ENCODE measurements around the gene PITPNM3. TPM values are rescaled to one million over a fixed set of nuclear protein-coding genes. Genes with fewer than 3 reads are reported as not detected.
"Not testable (repeated sequence)": the region's sequence is repeated elsewhere in the genome, so short reads cannot be mapped to it uniquely, and the experiment has no call there.

Gene PITPNM3
- total and polyA plus RNA-seq, 2 experiments from 2014 or later, result 1.5 to 2.0 TPM

DNA sequence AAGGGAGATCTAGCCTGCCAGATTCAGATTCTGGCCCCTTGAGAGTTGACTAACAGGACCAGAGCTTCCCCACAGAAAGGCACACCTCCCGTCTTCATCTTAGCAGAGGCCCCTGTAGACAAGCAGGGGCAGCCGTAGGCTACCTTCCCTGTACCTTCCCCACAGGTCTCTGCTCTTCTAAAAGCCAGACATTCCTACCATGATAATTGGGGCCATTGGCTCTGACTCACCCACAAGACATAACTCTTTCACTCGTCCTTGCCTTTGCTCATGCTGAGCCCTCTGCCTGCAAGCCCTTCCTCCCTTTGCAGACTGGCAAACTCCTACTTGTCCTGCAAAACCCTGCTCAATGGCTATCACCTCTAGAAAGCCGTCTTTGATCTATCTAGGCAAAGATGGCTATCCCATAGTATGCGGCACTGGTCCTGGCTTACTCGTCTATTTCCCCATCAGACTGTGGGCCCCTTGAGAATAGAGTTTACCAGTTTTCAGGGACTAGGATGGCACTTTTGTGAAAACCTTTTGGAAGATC, 68.3 kb downstream of the PITPNM3 start:
- no peaks in the 10 kb centered on the region for H3K9me2 ChIP-seq (replicated peaks; ENCODE audit: insufficient read depth)
- H3K9me3 ChIP-seq (ENCODE audit: low read depth), result no peaks in the 10 kb centered on the region
- TF ChIP-seq EZH2 (IDR thresholded peaks at IDR 0.05; ENCODE audit: borderline replicate concordance), result no peak
- no peak for TF ChIP-seq EZH2phosphoT487 (IDR thresholded peaks at IDR 0.05; ENCODE audit: low read depth, severe bottlenecking, unreplicated experiment)
- H3K79me2 ChIP-seq, result no peaks in the 10 kb centered on the region
- H3K27ac ChIP-seq, result no peak overlapping the region
- DNase-seq (ENCODE audit: low spot score), result no peak
- no peak overlapping the region for H2AFZ ChIP-seq
- 65% methylated on average over 6 of the region's 6 CpGs for WGBS (ENCODE audit: low lambda C conversion rate, missing lambda C conversion rate)
- no peak overlapping the region for H3K4me3 ChIP-seq
- H3K36me3 ChIP-seq (replicated peaks; ENCODE audit: insufficient read depth, low read depth), result no peaks in the 10 kb centered on the region
- no peaks in the 10 kb centered on the region for H3K27me3 ChIP-seq
- H4K20me1 ChIP-seq (ENCODE audit: insufficient read depth, poor library complexity, severe bottlenecking), result no peaks in the 10 kb centered on the region
- H3K4me1 ChIP-seq (ENCODE audit: insufficient read depth), result no peaks in the 10 kb centered on the region
- H3K4me2 ChIP-seq, result no peak overlapping the region

DNA sequence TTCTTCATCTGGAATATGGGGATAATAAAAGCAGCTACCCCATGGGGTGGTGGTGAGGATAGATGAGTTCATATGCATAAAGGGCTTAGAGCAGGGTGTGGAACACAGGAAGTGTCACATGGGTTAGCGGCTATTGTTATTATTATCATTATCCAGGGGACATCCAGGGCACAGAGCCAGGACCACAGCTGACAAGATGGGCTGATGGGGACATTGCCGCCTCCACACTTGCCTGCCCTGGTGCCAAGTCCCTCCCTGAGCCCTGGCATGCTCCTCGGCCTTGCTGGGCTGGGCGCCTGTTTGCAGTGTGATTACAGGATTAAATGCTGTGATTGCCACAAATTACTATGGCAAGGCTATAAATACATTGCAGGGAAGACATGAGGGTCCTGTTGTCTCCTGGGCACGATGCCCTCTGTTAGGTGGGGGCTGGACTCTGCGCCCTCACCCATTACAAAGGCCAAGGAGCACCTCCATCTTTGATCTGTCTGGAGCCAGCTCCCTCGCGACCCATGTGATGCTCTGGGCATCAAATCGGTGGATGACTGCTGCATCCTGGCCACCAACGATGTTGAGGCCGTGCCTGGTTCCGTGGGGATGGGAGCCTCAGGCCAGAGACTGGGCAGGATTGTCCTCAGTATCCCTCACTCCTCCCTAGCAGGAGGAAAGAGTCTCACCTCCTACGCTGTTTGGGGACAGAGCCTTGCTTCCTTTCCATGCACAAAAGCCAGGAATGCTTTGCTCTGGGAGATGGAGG, 68.9 kb downstream of the PITPNM3 start:
- Histone ChIP-seq H3K4me2 (no peak overlapping the region), H3K4me1 (ENCODE audit: insufficient read depth) (no peaks in the 10 kb centered on the region), H3K4me3 (no peak overlapping the region), H3K27me3 (no peaks in the 10 kb centered on the region), H3K79me2 (no peaks in the 10 kb centered on the region), H2AFZ (no peak overlapping the region), H3K9me2 (replicated peaks; ENCODE audit: insufficient read depth) (no peaks in the 10 kb centered on the region), H3K27ac (no peak overlapping the region), H3K9me3 (ENCODE audit: low read depth) (no peaks in the 10 kb centered on the region), H3K36me3 (replicated peaks; ENCODE audit: insufficient read depth, low read depth) (no peaks in the 10 kb centered on the region), H4K20me1 (ENCODE audit: insufficient read depth, poor library complexity, severe bottlenecking) (no peaks in the 10 kb centered on the region)
- no peak for DNase-seq (ENCODE audit: low spot score)
- 87% methylated on average over 13 of the region's 13 CpGs for WGBS (ENCODE audit: low lambda C conversion rate, missing lambda C conversion rate)
- TF ChIP-seq EZH2 (IDR thresholded peaks at IDR 0.05; ENCODE audit: borderline replicate concordance), result no peak
- no peak for TF ChIP-seq EZH2phosphoT487 (IDR thresholded peaks at IDR 0.05; ENCODE audit: low read depth, severe bottlenecking, unreplicated experiment)

DNA sequence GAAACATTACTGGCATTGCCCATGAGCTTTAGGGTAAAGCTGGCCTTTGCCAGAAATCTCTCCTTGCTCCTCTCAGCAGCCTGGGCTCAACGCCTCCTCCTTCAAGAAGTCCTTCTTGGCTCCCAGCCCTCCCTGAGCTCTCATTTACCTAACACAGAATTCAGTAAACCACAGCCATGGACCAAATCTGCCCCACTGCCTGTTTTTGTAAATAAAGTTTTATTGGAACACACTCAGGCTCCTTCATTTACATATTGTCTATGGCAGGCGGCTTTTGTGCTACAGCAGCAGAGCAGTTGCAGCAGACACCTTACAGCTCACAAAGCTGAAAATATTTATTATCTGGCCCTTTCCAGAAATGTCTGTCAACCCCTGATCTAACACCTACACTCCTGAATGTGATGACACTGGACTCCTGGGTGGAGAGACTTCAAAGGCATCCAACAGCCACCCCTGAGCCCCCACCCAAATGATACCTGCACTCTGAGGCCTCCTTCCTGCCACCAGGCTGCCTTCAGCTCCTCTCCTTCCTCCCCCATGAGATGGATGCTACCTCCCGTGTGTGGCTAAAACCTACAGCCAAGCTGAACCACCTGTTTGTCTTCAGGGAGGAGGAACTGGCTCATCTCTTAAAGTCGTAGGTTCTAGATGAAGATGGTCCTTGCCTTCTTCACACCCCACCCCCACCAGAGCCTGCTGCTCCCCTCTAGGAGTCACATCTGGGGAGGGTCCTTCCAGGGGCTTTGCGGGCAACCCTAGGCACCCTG, 70.5 kb downstream of the PITPNM3 start:
- TF ChIP-seq EZH2phosphoT487 (IDR thresholded peaks at IDR 0.05; ENCODE audit: low read depth, severe bottlenecking, unreplicated experiment), result no peak
- TF ChIP-seq, protein P1, sequence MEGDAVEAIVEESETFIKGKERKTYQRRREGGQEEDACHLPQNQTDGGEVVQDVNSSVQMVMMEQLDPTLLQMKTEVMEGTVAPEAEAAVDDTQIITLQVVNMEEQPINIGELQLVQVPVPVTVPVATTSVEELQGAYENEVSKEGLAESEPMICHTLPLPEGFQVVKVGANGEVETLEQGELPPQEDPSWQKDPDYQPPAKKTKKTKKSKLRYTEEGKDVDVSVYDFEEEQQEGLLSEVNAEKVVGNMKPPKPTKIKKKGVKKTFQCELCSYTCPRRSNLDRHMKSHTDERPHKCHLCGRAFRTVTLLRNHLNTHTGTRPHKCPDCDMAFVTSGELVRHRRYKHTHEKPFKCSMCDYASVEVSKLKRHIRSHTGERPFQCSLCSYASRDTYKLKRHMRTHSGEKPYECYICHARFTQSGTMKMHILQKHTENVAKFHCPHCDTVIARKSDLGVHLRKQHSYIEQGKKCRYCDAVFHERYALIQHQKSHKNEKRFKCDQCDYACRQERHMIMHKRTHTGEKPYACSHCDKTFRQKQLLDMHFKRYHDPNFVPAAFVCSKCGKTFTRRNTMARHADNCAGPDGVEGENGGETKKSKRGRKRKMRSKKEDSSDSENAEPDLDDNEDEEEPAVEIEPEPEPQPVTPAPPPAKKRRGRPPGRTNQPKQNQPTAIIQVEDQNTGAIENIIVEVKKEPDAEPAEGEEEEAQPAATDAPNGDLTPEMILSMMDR (IDR thresholded peaks at IDR 0.05; ENCODE audit: poor library complexity), result no peak
- TF ChIP-seq EZH2 (IDR thresholded peaks at IDR 0.05; ENCODE audit: borderline replicate concordance), result no peak
- H3K36me3 ChIP-seq (replicated peaks; ENCODE audit: insufficient read depth, low read depth), result no peaks in the 10 kb centered on the region
- no peak for DNase-seq (ENCODE audit: low spot score)
- no peaks in the 10 kb centered on the region for H4K20me1 ChIP-seq (ENCODE audit: insufficient read depth, poor library complexity, severe bottlenecking)
- H3K9me2 ChIP-seq (replicated peaks; ENCODE audit: insufficient read depth), result no peaks in the 10 kb centered on the region
- no peaks in the 10 kb centered on the region for H3K9me3 ChIP-seq (ENCODE audit: low read depth)
- no peaks in the 10 kb centered on the region for H3K4me1 ChIP-seq (ENCODE audit: insufficient read depth)
- no peaks in the 10 kb centered on the region for H3K27me3 ChIP-seq
- no peak overlapping the region for H3K27ac ChIP-seq
- no peaks in the 10 kb centered on the region for H3K79me2 ChIP-seq
- no peak overlapping the region for H3K4me2 ChIP-seq
- 73% methylated on average over 5 of the region's 5 CpGs for WGBS (ENCODE audit: low lambda C conversion rate, missing lambda C conversion rate)
- H3K4me3 ChIP-seq, result no peak overlapping the region
- H2AFZ ChIP-seq, result no peak overlapping the region

DNA sequence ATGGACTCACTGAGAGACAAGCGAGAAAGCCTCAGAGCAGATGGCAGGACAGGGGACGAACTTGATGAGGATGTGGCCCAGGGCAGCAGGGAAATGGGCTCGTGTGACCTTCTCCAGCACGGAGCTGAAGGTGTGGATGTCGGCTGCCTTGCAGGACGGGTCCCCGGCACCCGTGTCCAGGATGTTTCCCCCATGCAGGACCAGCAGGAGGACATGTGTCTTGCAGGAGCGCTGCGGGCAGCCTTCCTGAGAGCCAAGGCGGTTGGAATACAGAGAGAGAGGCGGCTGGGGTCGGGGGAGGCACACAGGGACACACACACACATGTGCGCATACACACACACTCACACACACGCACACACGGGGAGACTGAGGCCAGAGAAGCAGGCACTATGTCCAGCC, 72.8 kb downstream of the PITPNM3 start:
- Histone ChIP-seq H3K4me1 (ENCODE audit: insufficient read depth) (no peaks in the 10 kb centered on the region), H3K4me3 (no peak overlapping the region), H3K27ac (no peak overlapping the region), H3K79me2 (no peaks in the 10 kb centered on the region), H2AFZ (no peak overlapping the region), H3K27me3 (peaks cover 3% of the 10 kb centered on the region), H4K20me1 (ENCODE audit: insufficient read depth, poor library complexity, severe bottlenecking) (no peaks in the 10 kb centered on the region), H3K4me2 (no peak overlapping the region), H3K9me3 (ENCODE audit: low read depth) (no peaks in the 10 kb centered on the region), H3K9me2 (replicated peaks; ENCODE audit: insufficient read depth) (no peaks in the 10 kb centered on the region), H3K36me3 (replicated peaks; ENCODE audit: insufficient read depth, low read depth) (no peaks in the 10 kb centered on the region)
- TF ChIP-seq EZH2 (IDR thresholded peaks at IDR 0.05; ENCODE audit: borderline replicate concordance), result no peak
- TF ChIP-seq, protein P1 (IDR thresholded peaks at IDR 0.05; ENCODE audit: poor library complexity), result no peak
- no peak for TF ChIP-seq EZH2phosphoT487 (IDR thresholded peaks at IDR 0.05; ENCODE audit: low read depth, severe bottlenecking, unreplicated experiment)
- DNase-seq (ENCODE audit: low spot score), result no peak
- WGBS (ENCODE audit: low lambda C conversion rate, missing lambda C conversion rate), result 93% methylated on average over 13 of the region's 16 CpGs

DNA sequence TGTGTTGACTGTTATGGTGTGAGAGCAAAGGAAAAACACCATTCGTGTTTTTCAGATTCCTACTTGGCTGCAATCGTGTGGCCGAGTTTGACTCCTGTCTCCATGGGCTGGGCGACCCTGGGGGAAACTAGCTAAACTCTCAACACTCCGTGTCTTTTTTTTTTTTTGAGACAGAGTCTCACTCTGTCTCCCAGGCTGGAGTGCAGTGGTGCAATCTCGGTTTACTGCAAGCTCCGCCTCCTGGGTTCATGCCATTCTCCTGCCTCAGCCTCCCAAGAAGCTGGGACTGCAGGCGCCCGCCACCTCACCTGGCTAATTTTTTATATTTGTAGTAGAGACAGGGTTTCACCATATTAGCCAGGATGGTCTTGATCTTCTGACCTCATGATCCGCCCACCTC, 73.6 kb downstream of the PITPNM3 start:
- H3K9me3 ChIP-seq (ENCODE audit: low read depth); H3K4me2 ChIP-seq; H2AFZ ChIP-seq; H3K79me2 ChIP-seq; H3K4me1 ChIP-seq (ENCODE audit: insufficient read depth); H3K27me3 ChIP-seq; DNase-seq (ENCODE audit: low spot score); H4K20me1 ChIP-seq (ENCODE audit: insufficient read depth, poor library complexity, severe bottlenecking); H3K36me3 ChIP-seq (replicated peaks; ENCODE audit: insufficient read depth, low read depth); H3K27ac ChIP-seq; H3K9me2 ChIP-seq (replicated peaks; ENCODE audit: insufficient read depth); H3K4me3 ChIP-seq: not testable (repeated sequence)
- 82% methylated on average over 10 of the region's 10 CpGs for WGBS (ENCODE audit: low lambda C conversion rate, missing lambda C conversion rate)

Data from hepatocyte (in vitro differentiated cells).